HG03571 (cell line): ENCODE measurements around the gene B4GALT4.
"Not testable (repeated sequence)": the region's sequence is repeated elsewhere in the genome, so short reads cannot be mapped to it uniquely, and the experiment has no call there.

ENCODE experiments used
- ATAC-seq: cut with Tn5 transposase; IDR thresholded peaks from one replicate; pipeline ENCODE4 v1.9.1; 2021; ENCODE audit not compliant: unreplicated experiment

The B4GALT4 gene, protein sequence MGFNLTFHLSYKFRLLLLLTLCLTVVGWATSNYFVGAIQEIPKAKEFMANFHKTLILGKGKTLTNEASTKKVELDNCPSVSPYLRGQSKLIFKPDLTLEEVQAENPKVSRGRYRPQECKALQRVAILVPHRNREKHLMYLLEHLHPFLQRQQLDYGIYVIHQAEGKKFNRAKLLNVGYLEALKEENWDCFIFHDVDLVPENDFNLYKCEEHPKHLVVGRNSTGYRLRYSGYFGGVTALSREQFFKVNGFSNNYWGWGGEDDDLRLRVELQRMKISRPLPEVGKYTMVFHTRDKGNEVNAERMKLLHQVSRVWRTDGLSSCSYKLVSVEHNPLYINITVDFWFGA

GRCh38 chr3:119240591-119241434 lies at the start of gene B4GALT4:
Gene B4GALT4, minus strand, starts transcription at chr3:119240878. Its CDS starts 10,779 bp downstream, at chr3:119230099.
- ATAC-seq, result peak; percentile 88

- ATAC-seq, result no peak
Observed at GRCh38 chr3:119289404-119289770, 48.7 kb upstream of the B4GALT4 start.

DNA sequence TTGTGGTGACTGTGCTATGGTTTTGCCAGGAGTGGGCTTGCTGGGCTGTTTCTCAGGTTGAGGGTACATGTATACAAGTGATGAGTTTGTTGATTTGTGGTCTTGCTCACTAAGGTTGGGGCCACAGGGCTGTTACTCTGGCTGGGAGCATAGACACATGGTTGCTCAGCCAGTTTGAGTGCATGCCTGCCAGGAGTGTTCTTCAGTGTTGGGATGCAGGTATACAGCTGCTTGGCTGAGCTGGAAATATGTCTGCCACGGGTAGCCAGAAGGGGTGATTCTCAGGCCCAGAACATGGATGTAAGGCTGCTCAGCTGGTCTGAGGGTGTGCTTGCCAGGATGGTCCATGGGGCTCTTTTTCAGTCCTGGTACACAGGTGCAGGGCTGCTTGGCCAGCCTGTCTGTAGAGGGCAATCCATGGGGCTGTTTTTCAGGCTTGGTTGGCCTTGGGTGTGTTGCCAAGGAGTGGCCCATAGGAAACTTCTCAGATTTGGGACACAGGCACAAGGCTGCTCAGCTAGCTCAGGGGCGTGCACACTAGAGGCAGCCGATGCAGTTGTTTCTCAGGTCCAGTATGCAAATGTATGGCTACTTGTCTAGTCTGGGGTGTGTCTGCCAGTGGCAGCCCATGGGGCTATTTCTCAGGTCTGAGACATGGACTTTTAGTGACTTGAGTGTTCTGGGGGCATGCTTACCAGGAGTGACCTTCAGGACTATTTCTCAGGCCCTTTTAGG lies 48.2 kb upstream of the B4GALT4 start:
- no peak for ATAC-seq

GRCh38 chr3:119279584-119280243 lies 39.0 kb upstream of the B4GALT4 start:
- no peak for ATAC-seq

- no peak for ATAC-seq
Observed at GRCh38 chr3:119279101-119279554, 38.5 kb upstream of the B4GALT4 start.

- no peak for ATAC-seq
Observed at GRCh38 chr3:119276680-119277079, 36.0 kb upstream of the B4GALT4 start.

DNA sequence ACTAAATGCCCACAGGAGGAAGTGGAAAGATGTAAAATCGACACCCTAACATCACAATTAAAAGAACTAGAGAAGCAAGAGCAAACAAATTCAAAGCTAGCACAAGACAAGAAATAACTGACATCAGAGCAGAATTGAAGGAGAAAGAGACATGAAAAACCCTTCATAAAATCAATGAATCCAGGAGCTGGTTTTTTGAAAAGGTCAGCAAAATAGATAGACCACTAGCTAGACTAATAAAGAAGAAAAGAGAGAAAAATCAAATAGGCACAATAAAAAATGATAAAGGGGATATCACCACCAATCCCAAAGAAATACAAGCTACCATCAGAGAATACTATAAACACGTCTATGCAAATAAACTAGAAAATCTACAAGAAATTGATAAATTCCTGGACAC lies 29.5 kb upstream of the B4GALT4 start:
- not testable (repeated sequence) for ATAC-seq

DNA sequence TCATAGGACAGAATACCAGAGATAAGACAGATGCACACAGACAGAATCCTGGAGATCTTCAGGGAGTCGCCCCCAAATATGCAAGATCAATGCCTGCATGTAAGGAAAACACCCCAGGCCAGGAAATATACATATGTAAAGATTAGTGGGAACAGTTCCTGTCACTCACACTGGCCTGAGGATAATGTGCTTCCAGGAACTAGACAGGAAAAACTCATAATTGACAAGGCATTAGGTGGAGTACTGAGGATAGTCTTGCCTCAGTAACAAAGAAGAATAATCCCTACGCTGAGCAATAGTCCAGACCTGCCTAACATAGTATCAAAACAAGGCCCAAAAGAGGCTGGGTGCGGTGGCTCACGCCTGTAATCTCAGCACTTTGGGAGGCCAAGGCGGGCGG lies 20.4 kb upstream of the B4GALT4 start:
- ATAC-seq, result no peak

DNA sequence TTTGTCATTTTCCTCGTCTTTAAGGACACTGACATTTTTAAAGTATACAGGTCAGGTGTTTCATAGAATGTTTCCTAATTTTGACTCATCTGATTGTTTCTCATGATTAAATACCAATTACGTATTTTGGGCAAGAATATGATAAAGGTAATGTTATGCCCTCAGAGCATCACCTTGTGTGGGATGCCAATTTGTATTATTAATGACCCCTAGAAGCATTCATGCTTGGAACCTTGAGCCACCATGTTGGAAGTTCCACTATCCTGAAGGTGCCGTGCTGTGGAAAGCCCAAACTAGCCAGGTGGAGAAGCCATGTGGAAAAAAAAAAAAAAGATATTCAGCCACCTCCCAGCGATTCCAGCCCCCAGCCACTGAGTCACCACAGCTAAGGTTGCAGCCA lies 19.1 kb upstream of the B4GALT4 start:
- ATAC-seq, result no peak

DNA sequence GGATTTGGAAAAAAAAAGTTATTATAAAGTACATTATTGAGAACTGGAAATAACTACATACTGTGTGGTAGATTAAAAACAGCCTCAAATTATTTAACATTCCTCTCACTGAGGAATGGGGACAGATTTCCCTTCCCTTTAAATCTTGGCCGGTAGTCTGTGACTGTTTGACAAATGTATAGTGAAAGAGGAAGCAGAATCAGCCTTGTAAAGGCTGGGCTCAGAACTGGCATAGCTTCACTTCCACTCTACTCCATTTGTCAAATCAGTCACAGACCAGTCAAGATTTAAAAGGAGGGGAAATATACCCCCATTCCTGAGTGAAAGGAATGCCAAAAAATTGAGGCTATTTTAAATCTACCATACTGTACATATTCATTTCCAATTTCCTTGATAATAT lies 18.2 kb upstream of the B4GALT4 start:
- peak; percentile 90 for ATAC-seq

DNA sequence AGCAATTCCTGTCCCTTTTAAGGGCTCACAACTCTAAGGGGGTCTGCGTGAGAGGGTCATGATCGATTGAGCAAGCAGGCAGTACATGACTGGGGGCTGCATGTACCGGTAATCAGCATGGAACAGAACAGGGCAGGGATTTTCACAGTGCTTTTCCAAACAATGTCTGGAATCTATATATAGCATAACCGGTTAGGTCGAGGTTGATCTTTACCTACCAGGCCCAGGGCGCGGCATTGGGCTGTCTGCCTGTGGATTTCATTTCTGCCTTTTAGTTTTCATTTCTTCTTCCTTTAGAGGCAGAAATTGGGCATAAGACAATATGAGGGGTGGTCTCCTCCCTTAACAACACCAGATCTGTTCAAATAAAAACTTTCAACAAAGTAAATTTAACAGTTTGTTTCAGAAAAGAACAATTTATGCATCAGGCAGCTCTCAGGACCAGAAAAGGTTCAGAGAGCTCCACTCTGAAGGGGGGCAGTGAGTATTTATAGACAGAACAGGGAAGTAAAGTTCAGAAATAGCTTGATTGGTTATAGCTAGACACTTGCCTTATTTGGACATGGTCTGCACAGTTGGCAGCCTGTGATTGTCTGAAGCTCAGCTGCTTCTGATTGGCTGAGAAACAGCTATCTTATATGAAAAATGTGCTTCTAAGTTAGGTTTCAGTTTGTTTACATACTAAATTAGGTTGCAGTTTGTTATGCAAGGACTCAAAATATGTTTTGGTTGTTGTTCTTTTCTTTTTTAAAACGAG lies 17.2 kb upstream of the B4GALT4 start:
- ATAC-seq, result peak; percentile 85

DNA sequence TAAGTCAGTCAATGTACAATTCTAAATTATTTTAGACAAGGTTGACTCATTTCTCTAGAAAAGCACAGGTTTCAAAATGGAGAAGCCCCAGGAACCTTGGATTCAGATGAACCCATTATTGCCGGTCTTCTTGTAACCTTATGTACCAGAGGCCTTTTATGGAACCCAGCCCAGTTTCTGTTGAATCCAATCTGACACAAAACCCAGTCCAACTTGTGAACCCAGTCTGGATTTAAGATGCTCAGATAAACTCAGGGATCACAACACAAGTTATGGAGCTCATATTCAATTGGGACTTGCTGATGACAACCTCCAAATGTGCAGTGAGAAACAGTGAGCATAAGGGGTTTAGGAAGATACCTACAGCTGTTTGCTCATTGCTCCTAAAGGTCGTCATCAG lies 16.4 kb upstream of the B4GALT4 start:
- no peak for ATAC-seq

DNA sequence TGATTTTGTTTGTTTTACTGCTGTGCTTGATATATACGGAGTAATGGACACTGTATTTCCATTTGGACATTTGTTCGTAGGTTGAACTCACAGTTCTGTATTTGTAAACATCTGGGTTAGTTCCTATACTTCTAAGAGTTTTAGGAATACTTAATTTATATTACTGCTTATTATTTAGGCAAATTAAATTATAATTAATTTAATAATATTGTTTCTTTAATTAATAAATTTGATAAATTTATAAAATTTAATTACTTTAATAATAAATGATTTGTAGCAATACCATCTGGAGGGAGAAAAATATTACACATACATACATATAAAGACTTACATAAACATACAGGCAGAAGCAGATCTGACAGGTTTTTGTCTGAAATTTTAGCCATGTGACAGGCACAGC lies 14.5 kb upstream of the B4GALT4 start:
- ATAC-seq, result no peak

DNA sequence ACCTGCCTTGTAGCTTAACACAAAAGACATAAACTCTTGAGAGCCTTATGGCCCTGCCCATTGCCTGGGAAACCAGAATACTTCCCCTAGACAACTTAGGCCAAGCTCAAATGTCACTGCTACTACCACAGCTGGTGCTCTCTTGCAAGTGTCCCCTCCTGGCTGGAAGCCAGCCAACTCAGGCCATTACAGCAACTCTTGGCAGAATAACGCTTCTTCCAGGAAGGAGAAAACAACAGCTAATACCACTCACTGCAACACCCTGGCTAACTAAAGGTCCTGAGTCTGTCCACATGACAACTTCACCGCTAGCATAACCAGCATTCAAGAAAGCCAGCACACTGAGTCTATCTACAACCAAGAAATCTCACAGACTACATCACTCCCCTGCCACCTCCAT lies 5.1 kb upstream of the B4GALT4 start:
- ATAC-seq, result no peak

GRCh38 chr3:119243712-119244111 lies 3.0 kb upstream of the B4GALT4 start:
- ATAC-seq, result no peak

GRCh38 chr3:119243058-119243529 lies 2.4 kb upstream of the B4GALT4 start:
- ATAC-seq, result not testable (repeated sequence)

- ATAC-seq, result not testable (repeated sequence)
Observed at GRCh38 chr3:119242387-119243057, 1.8 kb upstream of the B4GALT4 start.

DNA sequence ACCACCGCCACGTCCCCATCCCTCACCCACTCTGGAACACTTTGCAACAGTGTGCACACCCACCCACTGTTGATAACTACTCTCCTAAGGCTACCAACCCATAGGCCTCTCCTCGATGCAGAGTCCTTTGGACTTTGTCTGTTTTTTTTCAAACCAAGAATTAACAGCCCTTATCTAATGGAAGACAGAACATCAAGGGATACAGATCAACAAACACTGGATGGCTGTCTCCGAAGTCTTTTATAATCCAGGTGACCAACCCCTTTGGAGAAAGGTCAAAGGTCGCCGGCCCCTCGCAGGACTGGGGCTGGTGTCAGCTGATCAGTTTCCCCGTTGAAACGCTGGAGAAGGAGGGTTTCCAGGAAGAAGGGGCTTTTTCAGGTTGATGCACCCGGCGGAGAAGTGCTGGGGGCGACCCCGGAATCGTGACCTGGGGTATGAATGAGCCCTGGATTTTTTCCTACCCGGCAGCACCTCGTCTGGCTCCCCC lies 532 bp downstream of the B4GALT4 start:
- peak; percentile 2 for ATAC-seq

DNA sequence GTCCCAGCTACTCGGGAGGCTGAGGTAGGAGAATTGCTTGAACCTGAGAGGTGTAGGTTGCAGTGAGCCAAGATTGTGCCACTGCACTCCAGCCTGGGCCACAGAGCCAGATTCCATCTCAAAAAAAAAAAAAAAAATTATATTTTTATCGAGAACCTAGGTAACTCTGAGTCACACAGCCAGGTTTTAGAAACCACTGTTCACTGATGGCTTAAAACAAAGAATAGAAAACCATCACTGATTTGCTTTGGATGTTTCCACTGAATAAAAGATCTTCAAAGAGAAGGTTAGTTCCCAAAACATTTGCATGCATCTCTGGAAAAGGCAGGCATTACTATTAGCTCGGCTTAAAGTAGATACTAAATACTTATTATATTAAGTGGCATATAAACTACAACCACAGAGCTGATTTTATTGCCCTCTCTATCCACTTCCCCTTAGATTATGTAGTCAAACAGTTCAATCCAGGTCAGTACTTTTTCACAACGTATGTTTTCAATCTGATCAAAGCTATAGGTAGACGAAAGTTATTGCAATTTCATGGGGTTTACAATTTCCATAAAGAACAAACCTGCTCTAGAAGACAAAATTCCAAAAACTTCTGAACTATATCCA lies 1.4 kb downstream of the B4GALT4 start:
- ATAC-seq, result no peak
